SK-N-SH (cell line): ENCODE results near the gene SLC25A48. TPM values are rescaled to one million over a fixed set of nuclear protein-coding genes. Genes with fewer than 3 reads are reported as not detected.

Experiments used
- CTCF ChIA-PET: fragments of 300-600, 350-600 bp; formaldehyde crosslinking; extraction: SDS; loops from one replicate; lab custom pipeline; 2021; lab: Yijun Ruan, JAX
- POLR2A ChIA-PET: fragments of 350-600 bp; sonication (Branson Sonifier 250); formaldehyde crosslinking; extraction: SDS; loops from one replicate; lab custom pipeline; 2020; ENCODE audit warnings: antibody characterized with exemption, inconsistent platforms; lab: Yijun Ruan, JAX
- DNase-seq: peaks from one replicate; pipeline ENCODE4 v3.0.0; 2012
- H2AFZ ChIP-seq: fragments of 200-600 bp; sonication (generic); 2 replicates; pipeline ENCODE4 v1.8.1; 2016; ENCODE audit warnings: antibody characterized with exemption, mild to moderate bottlenecking, low read depth
- H3F3A ChIP-seq: fragments of 200-600 bp; sonication (generic); replicated peaks from 2 replicates; pipeline ENCODE3; 2016; ENCODE audit warnings: antibody characterized with exemption, mild to moderate bottlenecking; ENCODE audit not compliant: insufficient read depth
- H3K27ac ChIP-seq, 2 experiments: fragments of 200-500 bp in 1 of 2; fragments of 200-600 bp in 1 of 2; sonication (Bioruptor generic) in 1 of 2; sonication (generic), shearing (Covaris generic) in 1 of 2; 2 replicates each; pipeline versions ENCODE4 v1.5.1 to v1.6.1; 2014 to 2016; ENCODE audit warnings: low read depth in 2 of 2, inconsistent platforms in 1 of 2, low read length in 1 of 2, mild to moderate bottlenecking in 1 of 2, mixed read lengths in 1 of 2
- H3K27me3 ChIP-seq: fragments of 200-600 bp; sonication (generic), shearing (Covaris generic); 2 replicates; pipeline ENCODE4 v1.6.1; 2016; ENCODE audit warnings: mixed run types; ENCODE audit not compliant: insufficient read depth
- H3K36me3 ChIP-seq, 2 experiments: fragments of 200-500 bp in 1 of 2; fragments of 200-600 bp in 1 of 2; sonication (Bioruptor generic) in 1 of 2; sonication (generic) in 1 of 2; replicated peaks in 1 of 2; 2 replicates each; pipeline versions ENCODE3 to v1.5.1; 2014 to 2016; ENCODE audit warnings: low read length in 1 of 2, mild to moderate bottlenecking in 1 of 2; ENCODE audit not compliant: insufficient read depth in 2 of 2, control insufficient read depth in 1 of 2
- H3K4me1 ChIP-seq, 2 experiments: fragments of 200-500 bp in 1 of 2; fragments of 200-600 bp in 1 of 2; sonication (Bioruptor generic) in 1 of 2; sonication (generic), shearing (Covaris generic) in 1 of 2; 2 replicates each; pipeline versions ENCODE4 v1.5.1 to v1.6.1; 2014 to 2016; ENCODE audit warnings: low read depth in 1 of 2, low read length in 1 of 2, mixed run types in 1 of 2; ENCODE audit not compliant: insufficient read depth in 2 of 2, control insufficient read depth in 1 of 2
- H3K4me2 ChIP-seq: fragments of 200-600 bp; sonication (generic), shearing (Covaris generic); 2 replicates; pipeline ENCODE4 v1.6.1; 2017; ENCODE audit warnings: mixed run types
- H3K4me3 ChIP-seq, 2 experiments: fragments of 200-500 bp in 1 of 2; fragments of 200-600 bp in 1 of 2; sonication (Bioruptor generic) in 1 of 2; sonication (generic), shearing (Covaris generic) in 1 of 2; 2 replicates each; pipeline versions ENCODE4 v1.5.1 to v1.8.1; 2014 to 2016; ENCODE audit warnings: low read depth in 2 of 2, inconsistent platforms in 1 of 2, low read length in 1 of 2, mild to moderate bottlenecking in 1 of 2, mixed read lengths in 1 of 2, moderate library complexity in 1 of 2
- H3K79me2 ChIP-seq: fragments of 200-600 bp; sonication (generic); 2 replicates; pipeline ENCODE4 v1.8.1; 2017; ENCODE audit warnings: mild to moderate bottlenecking; ENCODE audit not compliant: insufficient read depth
- H3K9ac ChIP-seq: fragments of 200-600 bp; sonication (generic); 2 replicates; pipeline ENCODE4 v1.6.1; 2017; ENCODE audit warnings: mixed run types
- H3K9me2 ChIP-seq: fragments of 200-600 bp; sonication (generic); 2 replicates; pipeline ENCODE4 v1.6.1; 2017; ENCODE audit warnings: mixed run types
- H3K9me3 ChIP-seq: fragments of 200-600 bp; sonication (generic); 2 replicates; pipeline ENCODE4 v1.6.1; 2017; ENCODE audit warnings: mixed run types, mild to moderate bottlenecking, moderate library complexity
- H4K20me1 ChIP-seq: fragments of 200-600 bp; sonication (generic); 2 replicates; pipeline ENCODE4 v1.6.1; 2017; ENCODE audit warnings: mild to moderate bottlenecking, mixed run types; ENCODE audit not compliant: insufficient read depth
- CHD2 ChIP-seq: fragments of 150-350 bp; IDR thresholded peaks from 2 replicates; pipeline ENCODE4 v1.6.1; 2018; ENCODE audit warnings: low read length; ENCODE audit not compliant: partially characterized antibody
- CTCF ChIP-seq: fragments of 200-600 bp; sonication (generic); IDR thresholded peaks from 2 replicates; pipeline ENCODE4 v1.6.1; 2017; ENCODE audit warnings: antibody characterized with exemption, mild to moderate bottlenecking, moderate library complexity
- ELF1 ChIP-seq: IDR thresholded peaks from 2 replicates; pipeline ENCODE4 v1.4.0; 2012
- FOSL2 ChIP-seq: IDR thresholded peaks from 2 replicates; pipeline ENCODE4 v1.4.0; 2012; ENCODE audit warnings: low read depth, mild to moderate bottlenecking, moderate library complexity, borderline replicate concordance
- FOXJ3 ChIP-seq: sonication (generic); formaldehyde crosslinking; IDR thresholded peaks from 2 replicates; pipeline ENCODE4 v1.5.1; 2020; ENCODE audit warnings: mild to moderate bottlenecking, missing genetic modification reagents
- GATA2 ChIP-seq: sonication (generic); formaldehyde crosslinking; IDR thresholded peaks from 2 replicates; pipeline ENCODE4 v1.5.0; 2020; ENCODE audit warnings: mild to moderate bottlenecking, missing genetic modification reagents
- MAX ChIP-seq: IDR thresholded peaks from 2 replicates; pipeline ENCODE4 v1.4.0; 2012; ENCODE audit warnings: low read depth
- MEF2A ChIP-seq: IDR thresholded peaks from 2 replicates; pipeline ENCODE4 v1.4.0; 2012; ENCODE audit warnings: low read depth, borderline replicate concordance
- MXI1 ChIP-seq: IDR thresholded peaks from 2 replicates; pipeline ENCODE4 v1.6.1; 2012; ENCODE audit warnings: mild to moderate bottlenecking, low read depth, low read length, improper control_type of control experiment
- NFIC ChIP-seq: IDR thresholded peaks from 2 replicates; pipeline ENCODE4 v1.4.0; 2012; ENCODE audit warnings: borderline replicate concordance
- REST ChIP-seq: IDR thresholded peaks from 2 replicates; pipeline ENCODE4 v1.6.1; 2012; ENCODE audit warnings: mild to moderate bottlenecking, low read depth, low read length, moderate library complexity
- TCF12 ChIP-seq: IDR thresholded peaks from 2 replicates; pipeline ENCODE4 v1.4.0; 2012
- USF2 ChIP-seq: fragments of 150-350 bp; IDR thresholded peaks from 2 replicates; pipeline ENCODE4 v1.6.1; 2017; ENCODE audit warnings: antibody characterized with exemption, low read length, low read depth, borderline replicate concordance
- YY1 ChIP-seq: IDR thresholded peaks from 2 replicates; pipeline ENCODE4 v1.4.0; 2012; ENCODE audit warnings: low read depth, mild to moderate bottlenecking
- WGBS: methylation state at CpG from one replicate; pipeline ENCODE4 v1.1.6; 2017; ENCODE audit warnings: low lambda C conversion rate; 5-methylcytosine and 5-hydroxymethylcytosine counted together
- polyA plus RNA-seq, 3 experiments: library from polyadenylated mRNA; depleted of rRNA; stranded (reverse); fragments of >200 nt; gene quantifications; 2 replicates each; pipeline ENCODE4 v1.2.3, GENCODE V29; 2012

Gene SLC25A48
- polyA plus RNA-seq, 1 of the 3 experiments (the other 2 are of a cell fraction): 0.23 TPM

GRCh38 chr5:135832941-135833920 lies 1.2 kb upstream of the SLC25A48 start:
- POLR2A ChIA-PET: no interaction called here

More at GRCh38 chr5:135832941-135833920, 1.2 kb upstream of the SLC25A48 start:
- no peak overlapping the region for H3K27ac ChIP-seq
- no peaks in the 10 kb centered on the region for H3K9me2 ChIP-seq
- no peaks in the 10 kb centered on the region; a peak in 1 of 4 replicates for H3K4me1 ChIP-seq
- H3K36me3 ChIP-seq: no peaks in the 10 kb centered on the region
- H3K9ac ChIP-seq: no peak overlapping the region
- no peaks in the 10 kb centered on the region for H3F3A ChIP-seq
- H3K79me2 ChIP-seq: no peaks in the 10 kb centered on the region
- no peak overlapping the region for H3K4me3 ChIP-seq
- no peak overlapping the region for H2AFZ ChIP-seq
- DNase-seq: no peak
- 71% methylated on average over 13 of the region's 14 CpGs for WGBS
- no peak overlapping the region for H3K4me2 ChIP-seq
- H4K20me1 ChIP-seq: no peaks in the 10 kb centered on the region
- H3K9me3 ChIP-seq: no peaks in the 10 kb centered on the region
- CTCF ChIA-PET: interaction anchor here (0.8 to 8.9 kb wide), 11 partner anchors 10 to 376 kb away, joined by 3 to 315 read pairs (median 3); no protein-coding TSS in a partner anchor
- no peak for TF ChIP-seq YY1
- no peak for TF ChIP-seq FOXJ3
- TF ChIP-seq TCF12: no peak
- TF ChIP-seq NFIC: no peak
- no peak for TF ChIP-seq ELF1
- no peak for TF ChIP-seq USF2
- no peak for TF ChIP-seq GATA2 (CRISPR knock-in tag)
- TF ChIP-seq CHD2: no peak
- TF ChIP-seq REST: no peak
- no peak for TF ChIP-seq MXI1
- TF ChIP-seq MEF2A: no peak
- no peak for TF ChIP-seq MAX
- TF ChIP-seq CTCF: no peak
- no peak for TF ChIP-seq FOSL2
- H3K27me3 ChIP-seq: peaks cover 54% of the 10 kb centered on the region
